HuH-7.5 (cell line): ENCODE measurements around the gene PLCB4.
"Not testable (repeated sequence)": the region's sequence is repeated elsewhere in the genome, so short reads cannot be mapped to it uniquely, and the experiment has no call there.

ENCODE experiments used
- DNase-seq: peaks from one replicate; pipeline ENCODE4 v3.0.0; 2011; ENCODE audit warnings: low spot score

PLCB4 gene

GRCh38 chr20:9068841-9069663 lies at the start of gene PLCB4:
Gene PLCB4, plus strand, starts transcription at chr20:9069087. Its CDS starts 238,728 bp downstream, at chr20:9307815.
- DNase-seq: peak; percentile 35

- DNase-seq: no peak
Observed at GRCh38 chr20:9019833-9020232, 49.1 kb upstream of the PLCB4 start.

GRCh38 chr20:9021216-9021615 lies 47.7 kb upstream of the PLCB4 start:
- no peak for DNase-seq

- DNase-seq: no peak
Observed at GRCh38 chr20:9021699-9022098, 47.2 kb upstream of the PLCB4 start.

- no peak for DNase-seq
Observed at GRCh38 chr20:9022376-9022775, 46.5 kb upstream of the PLCB4 start.

GRCh38 chr20:9024606-9025005 lies 44.3 kb upstream of the PLCB4 start:
- no peak for DNase-seq

GRCh38 chr20:9025011-9025410 lies 43.9 kb upstream of the PLCB4 start:
- no peak for DNase-seq

GRCh38 chr20:9025643-9026042 lies 43.2 kb upstream of the PLCB4 start:
- no peak for DNase-seq

- DNase-seq: no peak
Observed at GRCh38 chr20:9027626-9028025, 41.3 kb upstream of the PLCB4 start.

GRCh38 chr20:9028419-9028818 lies 40.5 kb upstream of the PLCB4 start:
- DNase-seq: no peak

- no peak for DNase-seq
Observed at GRCh38 chr20:9031991-9032390, 36.9 kb upstream of the PLCB4 start.

- DNase-seq: no peak
Observed at GRCh38 chr20:9032758-9033157, 36.1 kb upstream of the PLCB4 start.

- no peak for DNase-seq
Observed at GRCh38 chr20:9035126-9035525, 33.8 kb upstream of the PLCB4 start.

GRCh38 chr20:9036593-9036992 lies 32.3 kb upstream of the PLCB4 start:
- no peak for DNase-seq

- no peak for DNase-seq
Observed at GRCh38 chr20:9038791-9039535, 29.9 kb upstream of the PLCB4 start.

GRCh38 chr20:9040863-9041524 lies 27.9 kb upstream of the PLCB4 start:
- no peak for DNase-seq

- DNase-seq: no peak
Observed at GRCh38 chr20:9043364-9043763, 25.5 kb upstream of the PLCB4 start.

GRCh38 chr20:9047928-9048327 lies 21.0 kb upstream of the PLCB4 start:
- DNase-seq: not testable (repeated sequence)

GRCh38 chr20:9051508-9051907 lies 17.4 kb upstream of the PLCB4 start:
- no peak for DNase-seq

- DNase-seq: no peak
Observed at GRCh38 chr20:9052136-9052535, 16.8 kb upstream of the PLCB4 start.

GRCh38 chr20:9053108-9053507 lies 15.8 kb upstream of the PLCB4 start:
- no peak for DNase-seq

GRCh38 chr20:9054176-9054575 lies 14.7 kb upstream of the PLCB4 start:
- no peak for DNase-seq

- DNase-seq: no peak
Observed at GRCh38 chr20:9059931-9060330, 9.0 kb upstream of the PLCB4 start.
